Measurements from ENCODE around the gene CSMD2. TPM values are rescaled to one million over a fixed set of nuclear protein-coding genes. Genes with fewer than 3 reads are reported as not detected.

The CSMD2 gene
- total and polyA plus RNA-seq, 7 donors: under 0.01 to 0.83 (median 0.16) TPM

DNA sequence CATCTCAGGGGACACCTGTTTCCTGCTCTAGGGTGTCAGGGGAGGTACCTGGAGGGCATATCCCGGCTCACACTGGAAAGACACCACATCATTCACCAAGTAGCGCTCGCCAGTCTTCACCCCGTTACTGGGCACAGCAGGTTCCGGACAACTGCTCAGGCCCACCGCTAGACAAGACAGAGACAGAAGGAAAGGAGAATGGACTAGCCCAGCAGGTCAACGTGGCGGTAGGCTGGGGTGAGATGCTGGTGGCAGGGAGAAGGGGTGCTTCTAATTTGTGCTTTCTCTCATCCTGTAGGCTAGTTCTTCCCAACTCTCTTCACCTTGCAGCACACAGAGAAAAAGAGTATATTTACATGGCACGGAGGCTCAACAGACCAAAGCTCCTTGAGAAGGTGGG, 547.6 kb downstream of the CSMD2 start:
- no peaks in the 10 kb centered on the region for H3K9me3 ChIP-seq
- H3K27me3 ChIP-seq: peaks cover 0 to 17% (median 0%) of the 10 kb centered on the region in 3 donors
- H3K4me3 ChIP-seq: no peak overlapping the region
- no peaks in the 10 kb centered on the region for H3K4me1 ChIP-seq
- no peak for DNase-seq
- H3K36me3 ChIP-seq: no peaks in the 10 kb centered on the region
- TF ChIP-seq POLR2A (IDR thresholded peaks at IDR 0.05): no peak
- TF ChIP-seq, protein P1, sequence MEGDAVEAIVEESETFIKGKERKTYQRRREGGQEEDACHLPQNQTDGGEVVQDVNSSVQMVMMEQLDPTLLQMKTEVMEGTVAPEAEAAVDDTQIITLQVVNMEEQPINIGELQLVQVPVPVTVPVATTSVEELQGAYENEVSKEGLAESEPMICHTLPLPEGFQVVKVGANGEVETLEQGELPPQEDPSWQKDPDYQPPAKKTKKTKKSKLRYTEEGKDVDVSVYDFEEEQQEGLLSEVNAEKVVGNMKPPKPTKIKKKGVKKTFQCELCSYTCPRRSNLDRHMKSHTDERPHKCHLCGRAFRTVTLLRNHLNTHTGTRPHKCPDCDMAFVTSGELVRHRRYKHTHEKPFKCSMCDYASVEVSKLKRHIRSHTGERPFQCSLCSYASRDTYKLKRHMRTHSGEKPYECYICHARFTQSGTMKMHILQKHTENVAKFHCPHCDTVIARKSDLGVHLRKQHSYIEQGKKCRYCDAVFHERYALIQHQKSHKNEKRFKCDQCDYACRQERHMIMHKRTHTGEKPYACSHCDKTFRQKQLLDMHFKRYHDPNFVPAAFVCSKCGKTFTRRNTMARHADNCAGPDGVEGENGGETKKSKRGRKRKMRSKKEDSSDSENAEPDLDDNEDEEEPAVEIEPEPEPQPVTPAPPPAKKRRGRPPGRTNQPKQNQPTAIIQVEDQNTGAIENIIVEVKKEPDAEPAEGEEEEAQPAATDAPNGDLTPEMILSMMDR (IDR thresholded peaks at IDR 0.05): no peak
- TF ChIP-seq POLR2AphosphoS5 (IDR thresholded peaks at IDR 0.05): no peak
- TF ChIP-seq EP300 (IDR thresholded peaks at IDR 0.05): no peak
- intact Hi-C loops (cut with DNase I): loop anchor here (10.0 kb wide), 1 partner anchor 403 kb away; no protein-coding TSS in a partner anchor
- H3K27ac ChIP-seq: no peak overlapping the region
- WGBS, 2 donors: 85 to 86% methylated on average over 9 of the region's 9 CpGs

DNA sequence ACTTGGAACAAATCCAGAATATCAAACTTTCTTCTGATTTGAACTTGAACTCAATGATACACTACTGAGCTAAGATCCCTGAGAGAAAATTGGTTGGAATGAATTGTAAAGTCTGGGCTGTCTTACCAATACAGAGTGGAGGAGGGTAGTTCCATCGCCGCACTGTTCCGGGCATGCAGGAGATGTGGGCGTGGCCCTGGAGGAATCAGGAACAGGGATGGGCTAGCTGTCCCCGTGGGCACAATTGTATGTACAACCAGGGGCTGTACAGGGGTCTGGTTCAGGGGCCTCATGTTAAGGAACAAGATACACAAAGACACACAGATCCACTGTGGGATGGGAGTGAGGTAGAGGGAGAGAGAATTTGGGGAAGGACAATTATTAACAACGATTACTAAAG, 548.2 kb downstream of the CSMD2 start:
- intact Hi-C loops (cut with DNase I): loop anchor here (10.0 kb wide), 1 partner anchor 402 kb away; no protein-coding TSS in a partner anchor
- WGBS, 2 donors: 34 to 70% methylated on average over 6 of the region's 6 CpGs
- H3K36me3 ChIP-seq: no peaks in the 10 kb centered on the region
- TF ChIP-seq POLR2A (IDR thresholded peaks at IDR 0.05) (no peak), POLR2AphosphoS5 (IDR thresholded peaks at IDR 0.05) (no peak), EP300 (IDR thresholded peaks at IDR 0.05) (no peak)
- TF ChIP-seq, protein P1 (IDR thresholded peaks at IDR 0.05): no peak
- H3K4me1 ChIP-seq: no peaks in the 10 kb centered on the region
- peaks cover 0 to 17% (median 0%) of the 10 kb centered on the region in 3 donors for H3K27me3 ChIP-seq
- no peak overlapping the region for H3K27ac ChIP-seq
- H3K4me3 ChIP-seq: no peak overlapping the region
- no peaks in the 10 kb centered on the region for H3K9me3 ChIP-seq
- DNase-seq: no peak

DNA sequence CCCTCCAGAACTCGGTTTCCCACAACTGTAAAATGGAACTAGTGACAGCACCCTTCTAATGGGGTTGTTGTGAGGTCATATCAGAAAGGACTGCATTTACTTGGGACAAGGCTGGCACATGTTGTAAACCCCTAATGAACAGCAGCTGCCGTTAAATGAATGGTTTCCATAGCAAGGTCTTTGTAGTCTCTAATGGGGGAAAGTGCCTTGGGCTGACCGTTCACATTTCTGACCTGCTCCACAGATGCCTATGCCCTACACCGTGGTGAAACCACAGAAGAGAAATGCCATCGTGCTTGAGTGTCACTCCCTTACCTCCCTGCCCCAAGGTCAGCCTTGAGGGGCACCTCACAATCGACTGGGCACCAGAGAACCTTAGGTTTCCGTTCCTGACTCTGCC, 549.5 kb downstream of the CSMD2 start:
- intact Hi-C loops (cut with DNase I): loop anchor here (10.0 kb wide), 1 partner anchor 401 kb away; no protein-coding TSS in a partner anchor
- Histone ChIP-seq H3K9me3 (no peaks in the 10 kb centered on the region), H3K4me3 (no peak overlapping the region), H3K27ac (no peak overlapping the region), H3K4me1 (no peaks in the 10 kb centered on the region), H3K27me3 (peaks cover 0 to 17% (median 0%) of the 10 kb centered on the region in 3 donors), H3K36me3 (no peaks in the 10 kb centered on the region)
- no peak for DNase-seq
- WGBS, 2 donors: 37 to 41% methylated on average over 7 of the region's 7 CpGs
- no peak for TF ChIP-seq EP300 (IDR thresholded peaks at IDR 0.05)
- TF ChIP-seq, protein P1 (IDR thresholded peaks at IDR 0.05): no peak
- TF ChIP-seq POLR2A (IDR thresholded peaks at IDR 0.05): no peak

DNA sequence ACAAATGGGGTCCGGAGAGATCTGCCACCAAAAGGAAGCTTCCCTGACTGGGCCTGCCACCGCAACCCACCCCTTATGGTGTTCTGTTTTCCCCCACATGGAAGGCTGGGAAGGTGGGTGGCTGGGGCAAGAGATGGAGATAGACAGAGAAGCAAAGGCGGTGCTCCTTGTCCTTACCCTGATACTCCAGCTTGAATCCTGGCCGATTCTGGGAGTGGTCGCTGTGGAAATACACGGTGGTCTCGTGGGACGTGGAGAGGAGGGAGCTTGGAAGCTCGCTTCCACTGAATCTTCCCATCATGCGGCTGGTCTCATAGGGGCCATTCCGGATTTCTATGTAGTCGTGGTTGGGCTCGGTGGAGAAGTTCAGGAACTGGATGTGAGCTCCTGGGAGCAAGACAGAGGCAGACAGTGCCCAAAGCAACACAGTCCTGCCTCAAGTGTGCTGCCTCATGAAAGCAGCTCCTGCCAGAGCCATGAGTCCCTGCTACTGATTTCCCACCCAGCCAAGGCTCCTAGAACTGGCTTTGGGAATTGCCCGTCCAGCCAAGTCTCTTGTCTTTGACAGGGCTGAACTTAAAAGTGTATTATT, 554.1 kb downstream of the CSMD2 start:
- intact Hi-C loops (cut with DNase I): loop anchor here (5.0 to 10.0 kb wide), 2 partner anchors 396 to 514 kb away; no protein-coding TSS in a partner anchor
- Histone ChIP-seq H3K27me3 (peaks cover 0 to 14% (median 0%) of the 10 kb centered on the region in 3 donors), H3K27ac (no peak overlapping the region), H3K36me3 (no peaks in the 10 kb centered on the region), H3K9me3 (no peaks in the 10 kb centered on the region), H3K4me3 (no peak overlapping the region), H3K4me1 (no peaks in the 10 kb centered on the region)
- WGBS, 2 donors: 87 to 89% methylated on average over 14 of the region's 14 CpGs
- TF ChIP-seq, protein P1 (IDR thresholded peaks at IDR 0.05): no peak
- TF ChIP-seq POLR2AphosphoS5 (IDR thresholded peaks at IDR 0.05): no peak
- DNase-seq: no peak

All from sigmoid colon (tissue), 7 donors.